ENCODE results near the gene INPP5A.

The INPP5A gene

DNA sequence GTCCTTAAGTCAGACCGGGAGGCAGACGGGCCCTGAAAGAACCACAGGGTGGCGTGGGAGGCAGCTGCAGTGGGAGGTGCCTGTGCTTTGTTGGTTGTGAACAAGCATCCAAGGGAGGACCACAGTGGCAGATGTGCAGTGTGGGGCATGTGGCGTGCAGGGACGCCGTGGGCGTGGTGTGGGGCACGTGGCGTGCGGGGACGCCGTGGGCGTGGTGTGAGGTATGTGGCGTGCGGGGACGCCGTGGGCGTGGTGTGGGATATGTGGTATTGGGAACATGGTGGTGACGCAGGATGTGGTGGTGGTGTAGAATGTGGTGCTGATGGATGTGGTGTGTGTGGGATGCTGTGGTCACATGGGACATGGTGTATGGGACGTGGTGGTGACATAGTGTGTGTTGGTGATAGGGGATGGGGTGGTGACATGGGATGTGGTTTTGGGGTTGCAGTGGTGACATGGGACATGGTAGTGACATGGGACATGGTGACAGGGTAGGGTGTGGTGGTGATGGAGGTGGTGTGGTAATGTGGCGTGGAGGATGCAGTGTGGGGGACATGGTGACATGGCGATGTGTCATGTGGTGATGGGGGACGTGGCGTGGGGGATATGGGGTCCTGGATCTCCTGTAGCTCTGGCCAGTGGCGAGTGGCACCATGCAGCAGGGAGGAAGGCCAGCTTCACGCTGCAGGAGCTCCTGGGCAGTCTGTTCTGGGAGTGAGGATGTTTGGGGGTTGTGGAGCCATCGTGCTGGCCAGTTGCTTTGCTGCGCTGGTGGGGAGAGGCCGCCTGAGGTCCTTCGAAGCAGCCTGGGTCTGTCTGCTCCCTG lies 78.8 kb downstream of the INPP5A start:
- DNase-seq = peak; percentile 12 to 74 (median 52)

DNA sequence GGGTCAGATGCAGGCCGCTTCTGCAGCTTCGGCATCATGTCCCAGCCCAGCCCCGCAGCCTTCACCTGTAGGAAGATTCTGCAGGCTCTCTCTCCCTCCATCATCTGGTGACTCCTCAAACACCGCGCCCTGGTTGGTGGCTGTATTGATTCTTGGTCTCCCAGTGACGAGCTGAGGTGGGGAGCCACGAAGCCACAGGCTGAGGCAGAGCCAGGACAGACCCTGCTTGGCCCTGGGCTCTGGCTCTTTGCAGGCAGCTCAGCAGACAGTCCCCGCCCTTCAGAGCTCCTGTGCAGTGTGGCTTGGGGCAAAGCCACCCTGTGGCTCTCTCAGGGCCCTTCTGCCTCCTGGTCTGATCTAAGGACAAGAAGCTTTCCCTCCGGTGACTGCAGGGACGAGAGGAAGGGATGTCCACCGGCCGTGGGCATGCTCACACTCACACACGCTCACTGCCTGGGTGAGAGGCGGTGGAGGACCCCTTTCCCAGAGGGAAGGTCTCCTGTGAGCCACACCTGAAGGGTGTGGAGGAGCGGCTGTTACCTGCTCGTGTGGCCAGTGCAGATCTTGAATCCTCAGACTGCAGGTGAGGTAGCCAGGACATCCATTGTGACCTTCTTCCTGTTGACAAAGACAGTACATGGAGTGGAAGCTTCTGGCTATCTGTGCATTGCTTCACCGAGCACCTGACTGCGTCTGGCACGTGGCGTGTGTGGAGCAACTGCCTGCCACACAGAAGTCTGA lies 79.6 kb downstream of the INPP5A start:
- no peak for DNase-seq

DNA sequence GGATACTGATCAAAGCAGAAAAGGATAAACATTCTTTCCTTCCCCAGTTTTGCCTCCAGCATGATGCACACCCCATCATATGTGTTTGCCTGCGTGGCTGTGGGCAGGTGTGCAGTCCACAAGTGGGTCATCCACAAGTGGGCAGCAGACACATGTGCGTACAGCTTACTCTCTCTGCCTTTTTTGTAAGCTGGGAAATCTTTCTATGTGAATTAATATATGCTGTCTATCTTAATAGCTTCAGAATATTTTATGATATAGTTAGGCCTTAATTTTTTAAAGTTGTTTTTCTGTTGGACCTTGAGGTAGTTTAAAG lies 80.1 kb downstream of the INPP5A start:
- DNase-seq = no peak

DNA sequence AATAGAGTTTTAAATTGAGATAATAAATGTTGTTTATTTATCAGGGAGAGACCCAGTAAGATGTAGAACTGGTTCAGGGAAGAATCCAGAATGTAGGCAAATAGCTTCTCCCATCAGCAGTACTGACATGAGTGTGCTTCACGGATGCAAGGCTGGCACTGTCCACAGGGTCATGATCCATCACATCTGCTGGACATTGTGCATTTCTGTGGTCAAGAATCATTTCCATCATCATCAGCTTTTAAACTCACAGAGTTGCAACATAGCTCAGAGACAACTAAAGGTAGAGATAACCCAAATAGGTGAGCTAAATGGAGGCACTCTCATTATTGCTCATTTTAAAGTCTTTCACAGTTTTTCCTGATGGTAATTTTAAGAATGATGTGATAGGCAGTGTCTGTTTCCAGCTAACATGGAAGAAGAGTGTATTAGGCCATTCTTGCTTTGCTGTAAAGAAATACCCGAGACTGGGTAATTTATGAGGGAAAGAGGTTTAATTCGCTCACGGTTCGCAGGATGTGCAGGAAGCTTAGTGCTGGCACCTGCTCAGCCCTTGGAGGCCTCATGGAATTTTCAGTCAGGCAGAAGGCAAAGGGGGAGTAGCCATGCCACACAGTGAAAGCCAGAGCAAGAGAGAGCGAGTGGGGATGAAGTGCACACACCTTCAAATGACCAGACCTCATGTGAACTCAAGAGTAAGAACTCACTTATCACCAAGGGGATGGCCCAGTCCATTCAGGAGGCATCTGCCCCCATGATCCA lies 80.8 kb downstream of the INPP5A start:
- DNase-seq = no peak

DNA sequence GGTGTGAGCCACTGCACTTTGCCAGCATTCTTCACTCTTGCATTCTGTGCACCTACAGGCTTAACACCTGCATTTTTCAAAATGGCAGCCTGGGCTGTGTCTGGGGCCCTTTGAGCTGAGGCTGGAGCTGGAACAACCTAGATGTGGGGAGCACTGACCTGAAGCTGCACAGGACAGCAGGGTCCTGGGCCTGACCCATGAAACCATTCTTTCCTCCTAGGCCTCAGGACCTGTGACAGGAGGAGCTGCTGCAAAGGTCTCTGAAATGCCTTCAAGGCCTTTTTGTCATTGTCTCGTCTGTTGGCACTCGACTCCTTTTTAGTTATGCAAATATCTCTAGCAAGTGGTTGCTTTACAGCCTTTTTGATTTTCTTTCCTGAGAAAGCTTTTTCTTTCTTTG lies 82.3 kb downstream of the INPP5A start:
- no peak for DNase-seq

DNA sequence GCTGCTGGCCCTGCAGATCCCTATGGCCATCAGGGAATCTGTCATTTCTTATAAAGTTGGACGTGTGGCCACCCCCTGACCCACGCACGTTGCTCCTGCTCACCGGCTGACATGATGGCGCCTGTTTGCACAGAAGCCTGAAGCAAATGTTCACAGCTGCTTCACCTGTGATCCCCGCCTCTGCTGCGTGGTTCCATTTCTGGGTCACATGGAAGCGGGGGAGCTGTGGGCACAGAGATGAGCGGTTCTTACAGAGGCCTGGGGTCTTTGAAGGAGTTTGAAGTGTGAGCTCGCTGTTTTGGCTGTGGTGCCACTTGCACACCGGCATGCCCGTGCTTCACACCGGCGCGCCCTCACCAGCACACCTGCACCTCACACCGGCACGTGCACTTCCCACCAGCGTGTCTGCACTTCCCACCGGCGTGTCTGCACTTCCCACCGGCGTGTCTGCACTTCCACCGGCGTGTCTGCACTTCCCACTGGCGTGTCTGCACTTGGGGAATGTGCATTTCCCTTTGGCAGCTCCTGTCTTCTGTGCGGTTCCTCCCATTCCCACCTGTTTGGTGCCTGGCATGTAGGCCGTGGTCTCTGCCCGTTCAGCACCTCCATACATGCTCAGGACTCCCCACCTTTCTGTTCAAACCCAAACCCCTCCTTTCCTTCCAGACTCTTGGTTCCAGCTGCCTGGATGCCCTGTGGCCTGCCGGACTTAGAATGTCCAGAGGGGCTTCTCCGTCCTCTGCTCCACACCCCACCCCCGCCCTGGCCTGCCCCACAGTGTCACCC lies 86.7 kb downstream of the INPP5A start:
- DNase-seq = no peak

DNA sequence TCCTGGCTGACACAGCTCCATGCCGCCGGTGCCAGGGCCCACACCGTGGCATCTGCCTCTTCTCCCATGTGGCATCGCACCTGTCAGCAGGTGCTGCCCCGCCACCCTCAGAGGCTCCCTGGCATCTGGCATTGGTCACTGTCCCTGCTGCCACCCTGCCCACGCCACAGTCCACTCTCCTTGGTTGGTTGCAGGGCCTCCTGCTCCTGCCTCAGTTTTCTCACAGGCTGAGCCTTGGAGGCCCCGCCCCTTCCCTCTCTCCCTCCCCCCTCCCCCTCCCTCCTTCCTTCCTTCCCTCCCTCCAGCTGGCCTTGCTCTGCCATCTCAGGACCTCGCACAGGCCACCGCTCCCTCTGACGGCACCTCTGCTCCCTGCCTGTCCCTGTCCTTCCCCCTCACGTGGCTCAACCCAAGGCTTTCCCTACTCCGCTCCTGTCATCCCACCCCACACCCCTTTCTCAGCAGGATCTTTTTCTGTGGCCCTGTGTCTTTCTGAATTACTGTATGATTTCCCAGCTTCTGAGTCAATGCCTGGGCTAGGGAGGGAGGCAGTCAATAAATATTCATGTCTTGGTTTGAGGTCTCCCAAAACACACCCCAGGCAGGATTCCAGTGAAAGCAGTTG lies 87.4 kb downstream of the INPP5A start:
- DNase-seq = no peak

DNA sequence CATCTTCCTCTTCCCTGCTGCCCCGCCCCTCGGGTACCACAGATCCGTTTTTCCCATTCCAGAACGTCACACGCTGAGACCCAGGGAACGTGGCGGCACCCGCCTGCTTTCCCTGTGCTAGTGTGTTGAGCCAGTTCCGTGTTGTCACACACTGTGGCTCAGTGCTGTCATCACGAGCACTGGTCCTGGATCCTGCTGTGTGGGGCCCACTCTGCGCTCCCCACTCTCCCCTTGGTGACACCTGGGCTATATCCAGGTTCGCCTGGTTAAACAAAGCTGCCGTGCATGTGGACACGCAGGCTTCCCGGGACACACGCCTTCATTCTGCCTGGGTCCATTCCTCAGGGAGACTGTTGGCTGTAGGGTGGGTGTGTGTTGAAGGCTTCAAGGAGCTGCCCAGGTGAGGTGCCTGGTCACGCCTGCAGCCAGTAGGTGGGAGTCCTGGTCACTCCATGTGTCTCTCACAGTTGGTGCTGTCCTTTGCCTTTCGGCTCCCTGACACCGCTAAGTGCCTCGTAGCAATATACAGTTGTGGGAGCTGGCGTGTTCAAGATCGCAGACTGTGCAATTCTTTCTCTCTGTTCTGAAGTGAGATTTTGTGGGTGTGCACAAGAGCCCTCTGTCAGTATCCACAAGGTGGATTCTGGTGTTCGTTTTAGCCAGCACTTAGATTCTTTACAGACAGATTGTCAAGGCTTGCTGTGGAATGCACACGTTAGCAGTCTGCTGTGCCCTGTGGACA lies 88.6 kb downstream of the INPP5A start:
- DNase-seq = no peak

DNA sequence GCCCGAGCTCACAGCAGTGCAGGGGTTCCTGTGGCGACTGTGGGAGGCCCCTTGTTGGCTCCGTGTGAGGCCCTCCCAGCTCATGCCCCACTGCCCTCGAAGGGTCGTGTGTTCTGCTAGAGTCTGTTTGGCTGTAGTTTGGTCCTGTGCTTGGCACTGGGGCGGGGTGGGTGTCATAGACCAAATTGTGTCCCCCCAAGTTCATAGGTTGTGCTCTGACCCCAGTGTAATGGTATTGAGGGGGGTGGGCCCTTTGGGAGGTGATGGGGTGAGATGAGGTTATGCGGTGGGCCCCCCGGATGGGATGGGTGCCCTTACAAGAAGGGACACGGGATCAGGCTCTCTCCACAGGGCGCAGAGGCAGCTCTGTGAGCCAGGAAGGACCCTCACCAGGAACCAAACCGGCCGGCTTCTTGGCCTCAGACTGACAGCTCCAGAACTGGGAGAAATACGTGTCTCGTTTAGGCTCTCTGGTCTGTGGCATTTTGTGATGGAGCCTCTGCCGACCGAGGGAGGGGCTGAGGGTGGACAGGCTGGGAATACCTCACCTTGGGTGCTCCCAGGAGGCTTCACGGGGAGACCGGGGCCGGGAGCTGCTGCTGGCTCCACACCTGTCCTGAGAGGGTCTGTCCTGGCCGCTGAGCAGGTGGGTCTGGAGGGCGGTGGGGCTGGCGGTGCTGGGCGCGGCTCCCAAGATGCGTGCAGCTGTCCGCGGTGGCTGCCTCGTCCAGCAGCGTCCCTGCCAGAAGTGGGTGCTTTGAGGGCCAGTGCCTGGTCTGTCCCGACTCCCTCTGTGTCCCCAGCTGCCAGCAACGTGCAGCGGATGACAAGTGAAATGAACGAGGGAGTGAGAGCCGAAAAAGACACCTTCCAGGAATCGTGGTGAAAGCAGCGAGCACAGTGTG lies 89.4 kb downstream of the INPP5A start:
- no peak for DNase-seq

DNA sequence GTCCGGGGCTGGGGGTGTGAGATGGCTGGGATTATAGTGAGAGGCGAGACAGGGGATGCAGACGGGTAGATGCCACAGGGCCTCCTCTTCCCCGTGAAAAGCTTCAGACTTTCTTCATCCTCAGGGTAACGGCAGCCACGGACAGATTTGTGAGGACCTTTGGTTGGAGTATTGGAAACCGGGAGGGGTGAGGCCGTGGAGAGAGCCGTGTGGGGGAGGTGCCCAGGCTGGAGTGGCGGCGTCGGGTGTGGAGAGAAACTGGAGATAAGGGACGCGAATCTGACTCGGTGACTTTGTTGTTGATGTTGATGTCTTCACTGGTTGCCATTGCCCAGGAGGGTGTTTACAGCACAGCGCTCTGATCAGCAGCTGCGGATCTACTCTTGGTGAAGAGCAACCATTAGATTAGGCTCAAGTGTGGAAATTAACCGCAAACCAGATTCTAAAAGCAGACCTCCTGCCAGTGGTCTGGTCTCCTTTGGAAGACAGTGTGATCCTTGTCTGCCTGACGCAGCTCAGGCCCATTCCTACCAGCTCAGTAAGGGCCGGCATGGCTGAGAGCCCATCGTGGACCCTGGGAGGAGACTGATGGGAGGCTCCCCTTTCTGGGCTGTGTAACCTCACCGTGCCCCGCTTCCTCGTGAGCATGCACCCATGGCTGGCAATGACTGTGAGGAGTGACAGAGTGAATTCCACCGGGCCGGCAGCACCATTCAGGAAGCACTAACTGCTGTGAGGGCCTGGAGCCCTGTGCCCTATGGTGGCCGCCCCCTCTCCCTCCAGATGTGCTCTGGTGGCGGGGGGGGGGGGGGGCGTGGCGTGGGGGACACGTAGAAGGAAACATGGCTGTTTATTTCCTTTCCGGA lies 90.3 kb downstream of the INPP5A start:
- DNase-seq = no peak

DNA sequence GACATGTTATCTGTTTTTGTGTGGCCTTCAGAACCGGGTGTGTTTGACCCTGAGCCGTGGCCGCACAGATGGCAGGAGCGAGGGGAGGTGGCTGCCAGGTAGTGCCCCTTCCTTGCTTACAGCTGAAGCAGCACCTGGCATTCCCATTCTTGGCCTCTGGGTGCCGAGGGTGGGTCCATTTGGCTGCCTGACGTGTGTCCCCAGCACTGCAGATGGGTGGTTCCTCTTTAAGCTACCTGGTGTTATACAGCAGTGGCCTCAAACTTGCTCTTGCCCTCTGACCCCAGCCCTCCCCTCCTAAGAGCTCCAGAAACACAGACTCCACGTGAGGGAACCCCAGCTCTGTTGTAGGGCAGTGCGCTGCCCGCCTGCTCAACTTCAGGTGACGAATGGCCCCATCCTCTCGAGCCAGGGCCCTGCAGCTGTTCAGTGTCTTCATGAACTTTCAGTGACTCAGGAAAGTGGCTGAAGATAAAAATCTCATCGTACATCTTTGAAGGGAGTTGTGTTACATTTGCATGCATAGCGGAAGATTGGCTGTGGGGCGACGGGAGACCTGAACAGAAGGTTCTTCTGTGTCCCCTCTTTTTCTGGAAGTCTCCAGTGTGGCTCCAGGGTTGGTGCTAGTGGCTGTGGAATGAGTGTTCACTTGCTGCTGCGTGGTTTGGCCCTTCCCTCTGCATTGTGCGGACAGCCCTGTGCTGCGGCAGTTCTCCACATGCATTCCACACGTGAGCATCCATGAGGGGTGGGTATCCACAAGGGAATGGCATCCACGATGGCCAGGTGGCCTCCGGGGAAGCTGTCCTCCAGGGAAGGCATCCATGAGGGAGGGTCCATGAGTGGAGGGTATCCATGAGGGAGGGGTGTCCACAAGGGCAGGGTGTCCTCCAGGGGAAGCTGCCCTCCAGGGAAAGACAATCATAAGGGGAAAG lies 91.6 kb downstream of the INPP5A start:
- DNase-seq = no peak

DNA sequence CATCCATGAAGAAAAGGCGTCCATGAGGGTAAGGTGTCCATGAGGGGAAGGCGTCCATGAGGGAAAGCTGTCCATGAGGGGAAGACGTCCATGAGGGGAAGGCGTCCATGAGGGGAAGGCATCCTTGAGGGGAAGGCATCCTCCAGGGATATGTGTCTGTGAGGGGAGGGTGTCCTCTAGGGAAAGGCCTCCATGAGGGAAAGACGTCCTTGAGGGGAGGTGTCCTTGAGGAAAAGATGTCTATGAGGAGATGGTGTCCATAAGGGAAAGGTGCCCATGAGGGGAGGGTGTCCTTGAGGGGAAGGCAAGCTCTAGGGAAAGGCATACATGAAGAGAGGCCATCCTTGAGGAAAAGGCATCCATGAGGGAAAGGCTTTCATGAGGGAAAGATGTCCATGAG lies 92.6 kb downstream of the INPP5A start:
- no peak for DNase-seq

DNA sequence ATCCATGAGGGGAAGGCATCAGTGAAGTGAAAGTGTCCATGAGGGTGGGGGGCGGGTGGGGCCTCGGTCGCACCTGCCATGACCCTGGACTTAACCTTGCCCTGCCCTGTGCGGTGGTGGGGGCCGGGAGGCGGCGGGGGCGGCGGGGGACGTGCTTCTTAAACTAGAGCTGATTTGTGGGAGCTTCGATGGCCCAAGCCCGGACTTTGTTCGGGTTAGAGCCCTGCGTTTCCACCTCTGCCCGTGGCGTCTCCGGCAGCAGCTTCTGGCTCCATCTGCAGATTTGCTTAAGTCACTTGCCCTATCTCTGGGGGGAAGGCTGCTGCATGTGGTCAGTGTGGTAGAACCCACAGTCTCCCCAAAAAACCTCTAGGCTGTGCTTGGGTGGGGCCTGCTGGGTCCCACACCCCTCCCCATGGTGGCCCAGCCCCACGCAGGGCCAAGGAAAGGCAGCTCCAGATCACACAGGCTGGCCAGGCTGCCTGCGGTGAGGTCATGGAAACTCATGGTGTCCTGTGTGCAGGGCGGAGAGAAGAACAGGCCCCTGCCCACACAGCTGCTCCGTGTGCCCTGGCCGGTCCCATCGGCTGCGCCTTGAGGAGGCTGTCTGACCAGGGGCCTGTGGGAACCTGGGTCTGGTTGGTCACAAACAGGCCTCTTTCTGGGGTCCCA lies 93.2 kb downstream of the INPP5A start:
- DNase-seq = no peak

DNA sequence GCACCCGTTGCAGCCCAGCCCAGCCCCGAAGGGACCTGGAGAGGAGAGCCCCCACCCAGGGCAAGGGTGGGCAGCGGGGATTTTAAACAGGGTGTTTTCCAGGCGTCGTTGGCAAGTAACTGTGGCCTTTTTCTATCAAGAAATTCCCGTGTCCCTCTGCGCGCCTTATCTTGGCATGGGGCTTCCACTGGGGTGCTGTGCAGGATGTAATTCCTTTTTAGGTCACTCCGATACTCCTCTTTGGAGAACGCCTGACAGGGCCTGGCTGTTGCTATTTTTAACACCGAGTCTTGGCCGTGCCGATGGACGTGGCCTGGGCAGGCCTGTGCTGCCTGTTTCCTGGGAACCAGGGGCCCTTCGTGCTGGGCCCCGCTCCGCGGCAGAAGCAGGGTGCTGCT lies 93.8 kb downstream of the INPP5A start:
- DNase-seq = no peak

DNA sequence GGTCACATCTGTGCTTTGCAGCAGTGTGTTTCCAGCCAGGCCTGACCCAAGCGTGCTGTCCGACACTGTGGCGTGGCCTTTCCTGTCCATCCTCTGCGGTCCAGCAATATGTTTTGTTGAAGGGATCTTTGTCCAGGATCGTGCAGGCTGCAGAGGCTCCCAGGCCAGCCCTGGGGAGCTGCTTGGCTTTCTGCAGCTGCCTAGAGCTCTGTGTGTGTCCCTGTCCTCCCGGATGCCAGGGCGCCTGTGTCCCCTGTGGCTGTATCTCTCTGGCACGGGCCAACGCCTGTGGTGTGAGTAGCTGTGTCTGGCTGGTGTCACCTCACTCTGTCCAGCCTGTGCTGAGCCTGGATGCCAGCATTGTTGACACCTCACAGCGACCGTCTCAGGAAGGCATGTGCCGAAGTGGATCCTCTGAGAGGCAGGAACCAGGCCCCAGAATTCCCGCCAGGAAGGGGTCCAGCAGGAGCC lies 94.5 kb downstream of the INPP5A start:
- DNase-seq = no peak

DNA sequence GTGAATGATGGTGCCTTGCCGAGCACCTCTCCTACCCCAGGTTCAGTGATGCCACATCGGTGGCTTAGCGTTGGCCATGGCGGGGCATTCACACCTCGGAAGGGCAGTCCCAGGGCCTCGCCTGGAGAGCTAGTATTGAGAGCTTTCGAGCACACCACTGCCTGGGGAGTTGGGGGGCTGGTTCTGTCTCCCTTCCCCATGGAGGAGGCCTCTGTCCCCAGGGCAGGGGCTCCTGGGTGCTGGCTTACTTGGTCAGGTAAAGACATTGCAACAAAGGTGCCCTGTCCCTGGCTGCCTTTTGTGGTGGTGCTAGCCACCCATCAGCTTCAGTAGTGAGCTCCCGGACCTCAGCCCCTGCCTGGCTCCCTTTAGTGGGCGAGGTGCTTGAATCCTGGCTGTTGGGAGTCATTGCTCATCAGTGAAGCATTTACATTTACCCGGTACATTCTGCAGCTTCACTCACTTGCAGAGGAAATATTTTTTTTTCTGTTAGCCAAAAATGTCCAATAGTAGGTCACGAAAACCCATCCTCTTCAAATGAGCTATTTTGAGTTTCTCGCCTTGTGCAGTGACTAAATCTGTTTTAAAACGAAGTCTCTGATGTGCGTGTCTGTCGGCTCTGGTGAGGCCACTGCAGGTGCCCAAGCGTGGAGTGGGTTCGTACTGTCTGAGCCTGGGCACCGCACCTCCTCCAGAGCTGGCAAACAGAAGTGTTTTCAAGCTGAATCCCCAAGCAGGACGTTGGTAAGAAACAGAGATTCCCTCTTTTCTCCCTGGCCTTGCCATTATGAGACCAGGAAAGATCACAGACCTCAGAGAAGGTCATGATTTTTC lies 95.5 kb downstream of the INPP5A start:
- DNase-seq = no peak
